A549 (cell line): ENCODE measurements around the gene GATA5. TPM values are rescaled to one million over a fixed set of nuclear protein-coding genes. Genes with fewer than 3 reads are reported as not detected.

Experiments
- ATAC-seq, 2 experiments: fragments of 200-7000 bp in 1 of 2; fragments of >200 bp in 1 of 2; cut with Nextera tagmentation in 1 of 2; cut with Tn5 transposase in 1 of 2; 3 replicates each; pipeline versions ENCODE4 v1.8.0 to v1.9.1; 2018 to 2020; ENCODE audit warnings: mild to moderate bottlenecking in 1 of 2, moderate library complexity in 1 of 2
- CTCF ChIA-PET: fragments of 300-600 bp; sonication (Branson Sonifier 250); formaldehyde crosslinking; extraction: SDS; loops from one replicate; lab custom pipeline; 2021; ENCODE audit warnings: antibody characterized with exemption, inconsistent platforms; lab: Yijun Ruan, JAX
- POLR2A ChIA-PET: fragments of 350-600 bp; formaldehyde crosslinking; extraction: SDS; loops from one replicate; lab custom pipeline; 2021; ENCODE audit warnings: antibody characterized with exemption, inconsistent platforms; lab: Yijun Ruan, JAX
- DNase-seq, 2 experiments: peaks; one replicate each; pipeline versions ENCODE4 v3.0.0 to v3.0.0-alpha.2; 2011 to 2016; ENCODE audit warnings: low read depth in 1 of 2, low spot score in 1 of 2
- FAIRE-seq: peaks from 2 replicates; lab custom pipeline; 2011; peaks lifted over from hg19 to GRCh38; lab: Jason Lieb, UNC
- H3K27ac ChIP-seq, 2 experiments: fragments of >200 bp; sonication (Bioruptor Twin); formaldehyde crosslinking; 3 replicates each; pipeline ENCODE4 v1.5.1; 2016 to 2017
- H3K4me1 ChIP-seq: fragments of >200 bp; sonication (Bioruptor Twin); formaldehyde crosslinking; 3 replicates; pipeline ENCODE4 v1.6.1; 2016
- H3K4me2 ChIP-seq: fragments of >200 bp; sonication (Bioruptor Twin); formaldehyde crosslinking; 3 replicates; pipeline ENCODE4 v1.6.1; 2016
- H3K4me3 ChIP-seq: fragments of >200 bp; sonication (Bioruptor Twin); formaldehyde crosslinking; 3 replicates; pipeline ENCODE4 v1.5.1; 2016
- H3K9me3 ChIP-seq: fragments of >200 bp; sonication (Bioruptor Twin); formaldehyde crosslinking; 3 replicates; pipeline ENCODE4 v1.6.1; 2016
- CBX8 ChIP-seq: fragments of 200-600 bp; sonication (generic); IDR thresholded peaks from 2 replicates; pipeline ENCODE4 v1.6.1; 2016
- EHMT2 ChIP-seq: fragments of 200-600 bp; sonication (generic); IDR thresholded peaks from 2 replicates; pipeline ENCODE4 v1.6.1; 2016; ENCODE audit warnings: antibody characterized with exemption, low read depth, mild to moderate bottlenecking, moderate library complexity
- ELK1 ChIP-seq: fragments of 150-350 bp; IDR thresholded peaks from 2 replicates; pipeline ENCODE4 v1.6.1; 2014; ENCODE audit warnings: low read depth, mild to moderate bottlenecking, low read length
- EP300 ChIP-seq, 2 experiments: fragments of >200 bp; sonication (Bioruptor Twin); formaldehyde crosslinking; IDR thresholded peaks; 2 replicates in 1 of 2; 3 replicates in 1 of 2; pipeline ENCODE4 v1.6.1; 2016 to 2017
- GATA3 ChIP-seq: IDR thresholded peaks from 2 replicates; pipeline ENCODE4 v1.6.1; 2012; ENCODE audit warnings: borderline replicate concordance
- HEYL ChIP-seq: fragments of 250-450 bp; sonication (Bioruptor Pico); IDR thresholded peaks from 2 replicates; pipeline ENCODE4 v1.8.0; 2021; ENCODE audit warnings: mild to moderate bottlenecking, moderate library complexity
- HOXB13 ChIP-seq: fragments of 250-450 bp; sonication (Bioruptor Pico); IDR thresholded peaks from 2 replicates; pipeline ENCODE4 v1.5.0; 2020; ENCODE audit warnings: low read depth, mild to moderate bottlenecking, moderate library complexity
- KDM1A ChIP-seq: fragments of 200-600 bp; sonication (generic); IDR thresholded peaks from 2 replicates; pipeline ENCODE4 v1.6.1; 2016; ENCODE audit warnings: low read depth, mild to moderate bottlenecking
- MYC ChIP-seq: IDR thresholded peaks from 2 replicates; pipeline ENCODE4 v1.6.1; 2012; ENCODE audit warnings: mild to moderate bottlenecking, inconsistent platforms, low read length, improper control_type of control experiment, borderline replicate concordance
- NR3C1 ChIP-seq: fragments of >200 bp; sonication (Bioruptor Twin); formaldehyde crosslinking; IDR thresholded peaks from 3 replicates; pipeline ENCODE4 v1.6.1; 2017
- POLR2AphosphoS2 ChIP-seq: conservative IDR thresholded peaks from 2 replicates; pipeline ENCODE4 v1.6.1; 2012; ENCODE audit warnings: low read length, improper control_type of control experiment, inconsistent platforms
- RAD21 ChIP-seq, 2 experiments: fragments of >200 bp in 1 of 2; sonication (Bioruptor Twin) in 1 of 2; formaldehyde crosslinking in 1 of 2; IDR thresholded peaks in 1 of 2; conservative IDR thresholded peaks in 1 of 2; 2 replicates in 1 of 2; 3 replicates in 1 of 2; pipeline ENCODE4 v1.6.1; 2012 to 2018; ENCODE audit warnings: inconsistent platforms in 1 of 2
- RCOR1 ChIP-seq: fragments of 150-350 bp; IDR thresholded peaks from 2 replicates; pipeline ENCODE4 v1.6.1; 2014; ENCODE audit warnings: antibody characterized with exemption, low read length, low read depth
- RNF2 ChIP-seq: fragments of 200-600 bp; sonication (generic); IDR thresholded peaks from 2 replicates; pipeline ENCODE4 v1.6.1; 2016; ENCODE audit warnings: low read depth, mild to moderate bottlenecking, antibody characterized with exemption, moderate library complexity, borderline replicate concordance
- ZC3H11A ChIP-seq: fragments of 450-650 bp; IDR thresholded peaks from 2 replicates; pipeline ENCODE4 v1.6.1; 2014; ENCODE audit warnings: antibody characterized with exemption, mild to moderate bottlenecking
- WGBS: methylation state at CpG from one replicate; pipeline ENCODE4 v1.1.6; 2017; ENCODE audit errors: missing lambda C conversion rate; 5-methylcytosine and 5-hydroxymethylcytosine counted together
- polyA plus RNA-seq, 4 experiments: library from polyadenylated mRNA; depleted of rRNA in 3 of 4; stranded (reverse); fragments of >200 nt; fragmentation: RNase III in 1 of 4; extraction: RNeasy Plus Mini Kit Qiagen cat#74134 plus additional on column Dnase treatment in 1 of 4; gene quantifications; 2 replicates in 3 of 4; 3 replicates in 1 of 4; pipeline ENCODE4 v1.2.3, GENCODE V29; 2011 to 2017
- TF ChIP-seq, protein P1 (sequence below): fragments of >200 bp; sonication (Bioruptor Twin); formaldehyde crosslinking; IDR thresholded peaks from 3 replicates; pipeline ENCODE4 v1.6.1; 2016
- TF ChIP-seq, protein P2 (sequence below): fragments of 250-450 bp; sonication (Bioruptor Pico); IDR thresholded peaks from 2 replicates; pipeline ENCODE4 v1.5.0; 2020; ENCODE audit warnings: low read depth, mild to moderate bottlenecking, moderate library complexity
- TF ChIP-seq, protein P3 (sequence below): fragments of >200 bp; sonication (Bioruptor Twin); formaldehyde crosslinking; IDR thresholded peaks from 3 replicates; pipeline ENCODE4 v1.5.1; 2016

Gene GATA5
- polyA plus RNA-seq, 2 of the 4 experiments (the other 2 are of a cell fraction): 0.21 to 0.72 TPM

DNA sequence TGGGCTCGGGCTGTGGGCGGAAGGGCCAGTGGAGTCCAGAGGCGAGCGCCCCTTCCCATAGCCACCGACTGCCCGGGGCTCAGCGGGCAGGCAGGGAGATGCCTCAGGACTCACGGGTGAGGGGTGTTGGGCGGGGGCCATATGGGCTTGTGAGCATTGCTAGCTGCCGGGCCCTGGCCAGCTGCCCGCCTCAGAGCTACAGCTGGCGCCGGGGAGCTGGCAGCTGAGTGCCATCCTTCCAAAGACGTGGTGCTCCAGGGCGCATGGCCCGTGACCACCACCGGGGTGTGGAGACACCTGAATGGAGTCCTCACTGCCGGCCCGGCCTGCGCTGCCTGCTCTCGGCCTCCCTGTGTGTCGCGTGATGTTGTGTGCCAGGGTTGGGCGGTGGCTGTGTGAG lies 37.9 kb downstream of the GATA5 start:
- no peak for FAIRE-seq

GRCh38 chr20:62437496-62437895 lies 38.3 kb downstream of the GATA5 start:
- TF ChIP-seq RNF2 (no peak), ELK1 (no peak), POLR2AphosphoS2 (no peak), MYC (no peak), NR3C1 (no peak)
- TF ChIP-seq, protein P1, sequence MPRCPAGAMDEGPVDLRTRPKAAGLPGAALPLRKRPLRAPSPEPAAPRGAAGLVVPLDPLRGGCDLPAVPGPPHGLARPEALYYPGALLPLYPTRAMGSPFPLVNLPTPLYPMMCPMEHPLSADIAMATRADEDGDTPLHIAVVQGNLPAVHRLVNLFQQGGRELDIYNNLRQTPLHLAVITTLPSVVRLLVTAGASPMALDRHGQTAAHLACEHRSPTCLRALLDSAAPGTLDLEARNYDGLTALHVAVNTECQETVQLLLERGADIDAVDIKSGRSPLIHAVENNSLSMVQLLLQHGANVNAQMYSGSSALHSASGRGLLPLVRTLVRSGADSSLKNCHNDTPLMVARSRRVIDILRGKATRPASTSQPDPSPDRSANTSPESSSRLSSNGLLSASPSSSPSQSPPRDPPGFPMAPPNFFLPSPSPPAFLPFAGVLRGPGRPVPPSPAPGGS: no peak
- ATAC-seq (no peak), FAIRE-seq (no peak), DNase-seq (no peak)
- Histone ChIP-seq H3K4me3 (no peak overlapping the region), H3K27ac (no peak overlapping the region), H3K4me2 (no peak overlapping the region), H3K9me3 (peaks cover 8% of the 10 kb centered on the region; the same call in 1 of the 3 replicates), H3K4me1 (no peaks in the 10 kb centered on the region)
- ChIA-PET CTCF (interaction anchor here (0.6 to 1.1 kb wide), 2 partner anchors 12 to 62 kb away, joined by 3 to 4 read pairs; no protein-coding TSS in a partner anchor), POLR2A (no interaction called here)
- 55% methylated on average over 10 of the region's 12 CpGs for WGBS

More for the DNA sequence above, 37.9 kb downstream of the GATA5 start:
- peak in 1 of 2 experiments; percentile 35; a peak in 3 of 6 replicates for ATAC-seq
- DNase-seq: no peak
- CTCF ChIA-PET: interaction anchor here (0.6 kb wide), 1 partner anchor 62 kb away, joined by 3 read pairs; no protein-coding TSS in a partner anchor
- TF ChIP-seq, protein P2, sequence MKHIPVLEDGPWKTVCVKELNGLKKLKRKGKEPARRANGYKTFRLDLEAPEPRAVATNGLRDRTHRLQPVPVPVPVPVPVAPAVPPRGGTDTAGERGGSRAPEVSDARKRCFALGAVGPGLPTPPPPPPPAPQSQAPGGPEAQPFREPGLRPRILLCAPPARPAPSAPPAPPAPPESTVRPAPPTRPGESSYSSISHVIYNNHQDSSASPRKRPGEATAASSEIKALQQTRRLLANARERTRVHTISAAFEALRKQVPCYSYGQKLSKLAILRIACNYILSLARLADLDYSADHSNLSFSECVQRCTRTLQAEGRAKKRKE (CRISPR knock-in tag): no peak
- TF ChIP-seq HOXB13 (CRISPR knock-in tag) (no peak), ZC3H11A (no peak), EP300 (IDR thresholded peaks at IDR 0.05) (no peak), RCOR1 (no peak), HEYL (no peak), RAD21 (conservative IDR thresholded peaks at IDR 0.05 in 1 of 2, IDR thresholded peaks at IDR 0.05 in 1 of 2) (no peak), GATA3 (no peak), CBX8 (no peak), POLR2AphosphoS2 (no peak)
- TF ChIP-seq, protein P3, sequence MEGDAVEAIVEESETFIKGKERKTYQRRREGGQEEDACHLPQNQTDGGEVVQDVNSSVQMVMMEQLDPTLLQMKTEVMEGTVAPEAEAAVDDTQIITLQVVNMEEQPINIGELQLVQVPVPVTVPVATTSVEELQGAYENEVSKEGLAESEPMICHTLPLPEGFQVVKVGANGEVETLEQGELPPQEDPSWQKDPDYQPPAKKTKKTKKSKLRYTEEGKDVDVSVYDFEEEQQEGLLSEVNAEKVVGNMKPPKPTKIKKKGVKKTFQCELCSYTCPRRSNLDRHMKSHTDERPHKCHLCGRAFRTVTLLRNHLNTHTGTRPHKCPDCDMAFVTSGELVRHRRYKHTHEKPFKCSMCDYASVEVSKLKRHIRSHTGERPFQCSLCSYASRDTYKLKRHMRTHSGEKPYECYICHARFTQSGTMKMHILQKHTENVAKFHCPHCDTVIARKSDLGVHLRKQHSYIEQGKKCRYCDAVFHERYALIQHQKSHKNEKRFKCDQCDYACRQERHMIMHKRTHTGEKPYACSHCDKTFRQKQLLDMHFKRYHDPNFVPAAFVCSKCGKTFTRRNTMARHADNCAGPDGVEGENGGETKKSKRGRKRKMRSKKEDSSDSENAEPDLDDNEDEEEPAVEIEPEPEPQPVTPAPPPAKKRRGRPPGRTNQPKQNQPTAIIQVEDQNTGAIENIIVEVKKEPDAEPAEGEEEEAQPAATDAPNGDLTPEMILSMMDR: no peak
- 73% methylated on average over 17 of the region's 24 CpGs for WGBS
- H3K4me2 ChIP-seq: no peak overlapping the region
- no peaks in the 10 kb centered on the region for H3K4me1 ChIP-seq
- H3K9me3 ChIP-seq: peaks cover 8% of the 10 kb centered on the region; the same call in 1 of the 3 replicates
- POLR2A ChIA-PET: no interaction called here
- no peak overlapping the region for H3K27ac ChIP-seq
- no peak overlapping the region for H3K4me3 ChIP-seq

DNA sequence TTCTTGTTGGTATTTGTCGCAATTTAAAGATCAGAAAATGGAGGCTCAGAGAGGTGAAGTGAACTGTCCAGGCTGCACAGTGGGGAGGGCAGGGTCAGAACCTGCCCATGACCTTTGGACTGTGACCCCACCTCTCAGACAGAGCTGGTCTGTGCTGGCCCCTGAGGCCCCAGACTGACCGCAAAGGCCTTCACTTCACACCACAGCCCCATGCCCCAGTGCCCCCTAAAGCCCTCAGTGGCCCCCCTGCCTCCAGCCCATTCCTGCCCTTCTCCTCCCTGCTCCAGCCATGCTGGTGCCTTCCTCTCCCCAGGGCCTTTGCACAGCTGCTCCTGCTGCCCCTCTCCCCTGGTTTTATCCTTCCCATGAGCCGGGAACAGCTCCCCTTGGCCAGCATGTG lies 39.1 kb downstream of the GATA5 start:
- FAIRE-seq: no peak

More for the DNA sequence above, 39.1 kb downstream of the GATA5 start:
- Histone ChIP-seq H3K4me1 (no peaks in the 10 kb centered on the region), H3K9me3 (peaks cover 8% of the 10 kb centered on the region; the same call in 1 of the 3 replicates), H3K4me3 (no peak overlapping the region), H3K27ac (no peak overlapping the region), H3K4me2 (no peak overlapping the region)
- TF ChIP-seq HEYL (no peak), EHMT2 (no peak), KDM1A (no peak)
- TF ChIP-seq, protein P2 (CRISPR knock-in tag): no peak
- ATAC-seq: no peak
- POLR2A ChIA-PET: no interaction called here
- 46% methylated on average over 3 of the region's 3 CpGs for whole genome bisulfite sequencing
- CTCF ChIA-PET: interaction anchor here (1.1 to 1.2 kb wide), 2 partner anchors 13 to 355 kb away, joined by 3 to 4 read pairs; no protein-coding TSS in a partner anchor
- no peak for DNase-seq
